ENCODE results near the gene SAPCD1. TPM values are rescaled to one million over a fixed set of nuclear protein-coding genes. Genes with fewer than 3 reads are reported as not detected.
A peak's percentile ranks its signal among the peaks of the same experiment; 100 is the strongest.

Gene SAPCD1
- polyA plus RNA-seq, 3 donors: 0.51 to 1.4 TPM; not detected in 1

GRCh38 chr6:31811645-31812044 is 49.2 kb downstream of the SAPCD1 start:
- 89 to 96% (median 95%) methylated on average over 12 of the region's 12 CpGs for WGBS, 3 donors
- no peak overlapping the region for H3K27ac ChIP-seq (ENCODE audit: low read depth, low read length)

- WGBS, 3 donors: 95 to 97% (median 95%) methylated on average over 7 of the region's 7 CpGs
These were observed 51.0 kb downstream of the SAPCD1 start for GRCh38 chr6:31813465-31813849.

More at GRCh38 chr6:31813465-31813849, 51.0 kb downstream of the SAPCD1 start:
- H3K27ac ChIP-seq (ENCODE audit: low read depth, low read length): peak overlapping the region; percentile 19

Other genes with a start within 250 kb of the SAPCD1 start
- not detected for gene MCCD1, start 233.7 kb upstream of the SAPCD1 start, polyA plus RNA-seq
- 100 to 1,000 TPM; 315 to 359 (median 351) TPM for gene DDX39B, start 220.7 kb upstream of the SAPCD1 start, polyA plus RNA-seq
- gene ATP6V1G2, start 216.0 kb upstream of the SAPCD1 start, polyA plus RNA-seq: 1 to 10 TPM in 1 of 3 donors, under 1 TPM in 2; 0.48 to 1.8 (median 0.81) TPM
- 10 to 100 TPM; 21.5 to 40.3 (median 25.0) TPM for gene NFKBIL1, start 215.0 kb upstream of the SAPCD1 start, polyA plus RNA-seq
- under 1 TPM in 2 of 3 donors, not detected in 1; 0.08 to 0.21 TPM for gene LTA, start 190.4 kb upstream of the SAPCD1 start, polyA plus RNA-seq
- 1 to 10 TPM in 1 of 3 donors, under 1 TPM in 2; 0.16 to 1.1 (median 0.56) TPM for gene TNF, start 187.1 kb upstream of the SAPCD1 start, polyA plus RNA-seq
- gene LTB, start 180.2 kb upstream of the SAPCD1 start, polyA plus RNA-seq: 1 to 10 TPM; 1.9 to 6.7 (median 5.3) TPM
- 10 to 100 TPM in 2 of 3 donors, 1 to 10 TPM in 1; 3.1 to 41.1 (median 32.1) TPM for gene LST1, start 176.4 kb upstream of the SAPCD1 start, polyA plus RNA-seq
- under 1 TPM in 2 of 3 donors, not detected in 1; 0.14 to 0.39 TPM for gene NCR3, start 169.7 kb upstream of the SAPCD1 start, polyA plus RNA-seq
- gene AIF1, start 147.4 kb upstream of the SAPCD1 start, polyA plus RNA-seq: 100 to 1,000 TPM in 1 of 3 donors, 10 to 100 TPM in 1, 1 to 10 TPM in 1; 7.9 to 180 (median 63.1) TPM
- 100 to 1,000 TPM in 2 of 3 donors, 10 to 100 TPM in 1; 47.8 to 112 (median 110) TPM for gene PRRC2A, start 141.9 kb upstream of the SAPCD1 start, polyA plus RNA-seq
- 100 to 1,000 TPM; 109 to 202 (median 189) TPM for gene BAG6, start 110.0 kb upstream of the SAPCD1 start, polyA plus RNA-seq
- 1 to 10 TPM; 2.0 to 6.5 (median 3.6) TPM for gene APOM, start 106.8 kb upstream of the SAPCD1 start, polyA plus RNA-seq
- gene C6orf47, start 101.9 kb upstream of the SAPCD1 start, polyA plus RNA-seq: 10 to 100 TPM in 2 of 3 donors, 1 to 10 TPM in 1; 8.8 to 17.0 (median 14.1) TPM
- gene GPANK1, start 97.7 kb upstream of the SAPCD1 start, polyA plus RNA-seq: 10 to 100 TPM in 2 of 3 donors, 1 to 10 TPM in 1; 9.7 to 16.6 (median 14.0) TPM
- gene CSNK2B, start 96.6 kb upstream of the SAPCD1 start, polyA plus RNA-seq: 100 to 1,000 TPM; 103 to 186 (median 172) TPM
- gene LY6G5B, start 92.7 kb upstream of the SAPCD1 start, polyA plus RNA-seq: 1 to 10 TPM; 4.2 to 9.8 (median 4.8) TPM
- gene LY6G5C, start 81.6 kb upstream of the SAPCD1 start, polyA plus RNA-seq: 1 to 10 TPM; 1.2 to 3.5 (median 2.4) TPM
- gene ABHD16A, start 59.3 kb upstream of the SAPCD1 start, polyA plus RNA-seq: 10 to 100 TPM; 28.5 to 39.8 (median 30.5) TPM
- gene LY6G6F, start 55.8 kb upstream of the SAPCD1 start, polyA plus RNA-seq: under 1 TPM in 1 of 3 donors, not detected in 2; 0.45 TPM
- gene LY6G6D, start 47.3 kb upstream of the SAPCD1 start, polyA plus RNA-seq: not detected
- under 1 TPM in 1 of 3 donors, not detected in 2; 0.16 TPM for gene LY6G6C, start 40.9 kb upstream of the SAPCD1 start, polyA plus RNA-seq
- under 1 TPM in 2 of 3 donors, not detected in 1; 0.06 to 0.22 TPM for gene MPIG6B, start 39.3 kb upstream of the SAPCD1 start, polyA plus RNA-seq
- 100 to 1,000 TPM in 2 of 3 donors, 10 to 100 TPM in 1; 21.9 to 213 (median 122) TPM for gene DDAH2, start 33.4 kb upstream of the SAPCD1 start, polyA plus RNA-seq
- 100 to 1,000 TPM; 140 to 335 (median 301) TPM for gene CLIC1, start 26.1 kb upstream of the SAPCD1 start, polyA plus RNA-seq
- gene MSH5, start 22.7 kb upstream of the SAPCD1 start, polyA plus RNA-seq: 1 to 10 TPM; 2.4 to 4.4 (median 3.9) TPM
- 1 to 10 TPM in 1 of 3 donors, under 1 TPM in 1, not detected in 1; 0.61 to 2.1 TPM for gene VWA7, start 14.7 kb downstream of the SAPCD1 start, polyA plus RNA-seq
- gene VARS1, start 33.1 kb downstream of the SAPCD1 start, polyA plus RNA-seq: 10 to 100 TPM; 24.2 to 38.6 (median 29.1) TPM
- gene LSM2, start 44.3 kb downstream of the SAPCD1 start, polyA plus RNA-seq: 10 to 100 TPM; 29.7 to 55.0 (median 38.1) TPM
- 1 to 10 TPM in 1 of 3 donors, under 1 TPM in 2; 0.59 to 1.0 (median 0.80) TPM for gene HSPA1L, start 52.6 kb downstream of the SAPCD1 start, polyA plus RNA-seq
- gene HSPA1A, start 52.9 kb downstream of the SAPCD1 start, polyA plus RNA-seq: 100 to 1,000 TPM in 1 of 3 donors, 10 to 100 TPM in 2; 32.5 to 514 (median 76.3) TPM
- 100 to 1,000 TPM in 1 of 3 donors, 10 to 100 TPM in 2; 40.9 to 501 (median 47.1) TPM for gene HSPA1B, start 65.1 kb downstream of the SAPCD1 start, polyA plus RNA-seq
- gene NEU1, start 100.2 kb downstream of the SAPCD1 start, polyA plus RNA-seq: 10 to 100 TPM; 26.2 to 33.8 (median 31.5) TPM
- 1 to 10 TPM; 1.3 to 8.1 (median 6.2) TPM for gene SLC44A4, start 116.3 kb downstream of the SAPCD1 start, polyA plus RNA-seq
- gene EHMT2, start 135.0 kb downstream of the SAPCD1 start, polyA plus RNA-seq: 10 to 100 TPM; 20.1 to 35.8 (median 23.0) TPM
- 1 to 10 TPM; 1.7 to 5.2 (median 2.2) TPM for gene ZBTB12, start 139.4 kb downstream of the SAPCD1 start, polyA plus RNA-seq
- gene C2, start 165.1 kb downstream of the SAPCD1 start, polyA plus RNA-seq: 10 to 100 TPM in 2 of 3 donors, 1 to 10 TPM in 1; 1.6 to 20.4 (median 18.2) TPM
- 100 to 1,000 TPM in 1 of 3 donors, 10 to 100 TPM in 2; 23.8 to 211 (median 49.8) TPM for gene CFB, start 183.4 kb downstream of the SAPCD1 start, polyA plus RNA-seq
- gene NELFE, start 196.3 kb downstream of the SAPCD1 start, polyA plus RNA-seq: 10 to 100 TPM; 38.8 to 60.8 (median 53.2) TPM
- gene SKIC2, start 196.5 kb downstream of the SAPCD1 start, polyA plus RNA-seq: 10 to 100 TPM; 28.7 to 62.6 (median 59.6) TPM
- gene DXO, start 209.5 kb downstream of the SAPCD1 start, polyA plus RNA-seq: 10 to 100 TPM; 10.4 to 20.8 (median 15.8) TPM
- gene C4A, start 219.4 kb downstream of the SAPCD1 start, polyA plus RNA-seq: 100 to 1,000 TPM in 2 of 3 donors, 10 to 100 TPM in 1; 20.8 to 180 (median 112) TPM

Data from adipose tissue (tissue), 3 donors.